Measurements from ENCODE around the gene CENPX. TPM values are rescaled to one million over a fixed set of nuclear protein-coding genes. Genes with fewer than 3 reads are reported as not detected.

Gene CENPX
- total and polyA plus RNA-seq, 2 of the 13 experiments (the other 11 are each of a cell fraction or from before 2014, with no cell fraction given), result 92.7 to 170 TPM

GRCh38 chr17:82050761-82051641 is 28.3 kb upstream of the CENPX start (continued):
- TF ChIP-seq ZNF263 (CRISPR knock-in tag; IDR thresholded peaks at IDR 0.05), result no peak
- peak; percentile 34; the same call in 1 of the 2 replicates for TF ChIP-seq AHR (CRISPR knock-in tag; IDR thresholded peaks at IDR 0.05)
- TF ChIP-seq RFXANK (CRISPR knock-in tag; IDR thresholded peaks at IDR 0.05), result no peak
- no peak for TF ChIP-seq TCF7L2 (IDR thresholded peaks at IDR 0.05; ENCODE audit: low read depth, low read length)
- no peak for TF ChIP-seq ZNF30 (CRISPR knock-in tag; IDR thresholded peaks at IDR 0.05)
- no peak for TF ChIP-seq ZNF558 (CRISPR knock-in tag; IDR thresholded peaks at IDR 0.05; ENCODE audit: borderline replicate concordance)
- peak; percentile 47; the same call in 1 of the 2 replicates for TF ChIP-seq ZNF274 (CRISPR knock-in tag; IDR thresholded peaks at IDR 0.05)
- TF ChIP-seq ZBTB37 (CRISPR knock-in tag; IDR thresholded peaks at IDR 0.05), result no peak
- TF ChIP-seq ETV6 (CRISPR knock-in tag; conservative IDR thresholded peaks at IDR 0.05), result no peak
- peak; percentile 70; the same call in 1 of the 2 replicates for TF ChIP-seq MTA1 (CRISPR knock-in tag; IDR thresholded peaks at IDR 0.05; ENCODE audit: borderline replicate concordance)
- no peak for TF ChIP-seq ZNF275 (CRISPR knock-in tag; IDR thresholded peaks at IDR 0.05; ENCODE audit: borderline replicate concordance)
- 0 out of 2 replicates have a peak, but pooled peaks have one; percentile 38 for TF ChIP-seq HIVEP1 (CRISPR knock-in tag; IDR thresholded peaks at IDR 0.05)
- TF ChIP-seq GLMP (CRISPR knock-in tag; IDR thresholded peaks at IDR 0.05; ENCODE audit: borderline replicate concordance), result no peak
- TF ChIP-seq SIN3B (IDR thresholded peaks at IDR 0.05; ENCODE audit: low read length), result no peak; the same call in 1 of the 2 replicates
- TF ChIP-seq ZNF784 (CRISPR knock-in tag; IDR thresholded peaks at IDR 0.05; ENCODE audit: borderline replicate concordance), result peak; percentile 64; the same call in 1 of the 2 replicates
- no peak for TF ChIP-seq ZBTB42 (CRISPR knock-in tag; IDR thresholded peaks at IDR 0.05)
- no peak for TF ChIP-seq MAFG (CRISPR knock-in tag; IDR thresholded peaks at IDR 0.05)
- no peak for TF ChIP-seq ZNF512B (CRISPR knock-in tag; IDR thresholded peaks at IDR 0.05; ENCODE audit: borderline replicate concordance)
- TF ChIP-seq HINFP (CRISPR knock-in tag; IDR thresholded peaks at IDR 0.05; ENCODE audit: low read depth), result no peak

Data from HepG2 (cell line).